Measurements from ENCODE around the gene TBX2.
A peak's percentile ranks its signal among the peaks of the same experiment; 100 is the strongest.
"Not testable (repeated sequence)": the region's sequence is repeated elsewhere in the genome, so short reads cannot be mapped to it uniquely, and the experiment has no call there.

TBX2 gene

DNA sequence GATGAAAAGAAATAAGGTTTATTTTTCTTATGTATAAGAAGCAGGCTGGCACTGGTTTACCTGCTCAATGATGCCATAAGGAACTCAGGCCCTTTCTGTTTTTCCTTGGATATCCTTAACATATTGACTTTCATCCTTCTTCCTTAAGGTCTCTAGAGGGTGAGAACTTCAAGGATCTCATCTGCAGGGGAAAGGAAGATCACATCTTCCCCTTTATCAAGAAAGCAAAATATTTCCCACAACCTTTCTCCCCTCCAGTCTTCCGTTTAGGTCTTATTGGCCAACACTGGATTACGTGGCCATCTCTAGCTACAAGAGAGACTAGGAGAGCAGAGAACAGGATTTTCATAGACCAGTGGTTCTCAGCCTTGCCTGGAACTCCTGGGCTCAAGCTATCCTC lies 48.4 kb downstream of the TBX2 start:
- peaks cover 0 to 17% (median 12%) of the 10 kb centered on the region in 4 donors for H3K4me1 ChIP-seq
- TF ChIP-seq, protein P1, sequence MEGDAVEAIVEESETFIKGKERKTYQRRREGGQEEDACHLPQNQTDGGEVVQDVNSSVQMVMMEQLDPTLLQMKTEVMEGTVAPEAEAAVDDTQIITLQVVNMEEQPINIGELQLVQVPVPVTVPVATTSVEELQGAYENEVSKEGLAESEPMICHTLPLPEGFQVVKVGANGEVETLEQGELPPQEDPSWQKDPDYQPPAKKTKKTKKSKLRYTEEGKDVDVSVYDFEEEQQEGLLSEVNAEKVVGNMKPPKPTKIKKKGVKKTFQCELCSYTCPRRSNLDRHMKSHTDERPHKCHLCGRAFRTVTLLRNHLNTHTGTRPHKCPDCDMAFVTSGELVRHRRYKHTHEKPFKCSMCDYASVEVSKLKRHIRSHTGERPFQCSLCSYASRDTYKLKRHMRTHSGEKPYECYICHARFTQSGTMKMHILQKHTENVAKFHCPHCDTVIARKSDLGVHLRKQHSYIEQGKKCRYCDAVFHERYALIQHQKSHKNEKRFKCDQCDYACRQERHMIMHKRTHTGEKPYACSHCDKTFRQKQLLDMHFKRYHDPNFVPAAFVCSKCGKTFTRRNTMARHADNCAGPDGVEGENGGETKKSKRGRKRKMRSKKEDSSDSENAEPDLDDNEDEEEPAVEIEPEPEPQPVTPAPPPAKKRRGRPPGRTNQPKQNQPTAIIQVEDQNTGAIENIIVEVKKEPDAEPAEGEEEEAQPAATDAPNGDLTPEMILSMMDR (IDR thresholded peaks at IDR 0.05), result no peak
- DNase-seq, result no peak
- no peak overlapping the region for H3K27ac ChIP-seq
- H3K9me3 ChIP-seq, result no peaks in the 10 kb centered on the region
- H3K27me3 ChIP-seq, result peaks cover 0 to 40% of the 10 kb centered on the region in 2 donors
- intact Hi-C loops (cut with DNase I; ENCODE audit: low total_unique reads), result no loop called here
- H3K36me3 ChIP-seq, result no peaks in the 10 kb centered on the region
- H3K4me3 ChIP-seq, result no peak overlapping the region

DNA sequence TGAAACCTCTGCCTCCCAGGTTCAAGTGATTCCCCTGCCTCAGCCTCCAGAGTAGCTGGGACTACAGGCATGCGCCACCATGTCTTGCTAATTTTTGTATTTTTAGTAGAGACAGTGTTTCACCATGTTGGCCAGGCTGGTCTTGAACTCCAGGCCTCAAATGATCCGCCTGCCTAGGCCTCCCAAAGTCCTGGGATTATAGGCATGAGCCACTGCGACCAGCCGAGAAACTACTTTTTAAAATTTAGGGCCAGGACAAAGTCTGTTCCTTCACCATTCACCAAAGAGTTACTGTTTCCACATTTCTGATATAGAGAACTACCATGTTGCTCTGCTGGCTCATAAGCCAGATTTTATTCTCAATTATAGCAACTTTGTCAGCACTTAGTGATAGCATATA lies 49.5 kb downstream of the TBX2 start:
- intact Hi-C loops (cut with DNase I; ENCODE audit: low total_unique reads); H3K36me3 ChIP-seq; DNase-seq; H3K4me3 ChIP-seq; H3K27ac ChIP-seq; H3K9me3 ChIP-seq: not testable (repeated sequence)
- H3K4me1 ChIP-seq, result peaks cover 0 to 15% (median 12%) of the 10 kb centered on the region in 4 donors
- peaks cover 0 to 36% of the 10 kb centered on the region in 2 donors for H3K27me3 ChIP-seq

DNA sequence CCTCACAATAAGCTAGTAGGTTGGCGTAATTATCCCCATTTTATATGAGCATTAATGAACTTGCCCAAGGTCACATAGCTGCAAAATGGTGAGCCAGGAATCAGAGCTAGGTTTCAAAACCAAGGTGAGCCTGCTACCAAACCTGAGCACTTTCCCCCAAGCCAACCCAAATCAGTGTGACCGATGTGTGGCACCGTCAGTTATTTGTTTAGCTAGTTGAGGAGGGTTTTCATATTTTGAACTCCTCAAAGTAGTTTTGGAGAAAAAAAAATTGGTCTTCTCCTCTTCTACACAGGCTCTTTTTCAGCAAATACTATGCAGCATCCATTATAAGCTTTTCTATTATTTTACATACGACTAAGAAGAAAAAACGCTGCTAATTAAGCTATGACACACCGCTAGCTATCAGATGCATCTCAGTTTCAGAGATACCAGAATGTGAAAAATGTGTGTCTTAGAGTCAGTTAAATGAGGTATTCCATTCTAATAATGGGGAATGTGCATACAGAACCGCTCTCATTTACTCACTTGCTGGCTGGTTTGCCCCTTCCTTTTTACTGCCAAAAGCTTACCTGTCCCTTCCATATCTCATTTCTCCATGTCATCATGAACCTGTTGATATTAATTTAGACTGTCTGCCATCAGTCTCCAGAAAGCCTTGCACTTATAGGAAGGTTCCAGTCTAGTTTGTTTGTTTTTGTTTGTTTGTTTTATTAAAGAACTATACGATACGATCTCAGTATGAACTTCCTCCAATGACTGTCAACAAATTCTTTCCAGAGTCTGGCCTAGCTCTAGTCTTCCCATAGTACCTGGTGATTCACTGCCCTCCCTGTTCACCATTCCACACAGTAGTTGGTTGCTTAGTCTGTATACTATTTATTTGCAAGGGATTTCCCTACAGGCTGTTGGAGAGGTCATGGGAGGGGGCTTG lies 50.3 kb downstream of the TBX2 start:
- DNase-seq, result no peak
- TF ChIP-seq, protein P1 (IDR thresholded peaks at IDR 0.05), result no peak
- intact Hi-C loops (cut with DNase I; ENCODE audit: low total_unique reads), result no loop called here
- H3K4me1 ChIP-seq, result peaks cover 0 to 22% (median 16%) of the 10 kb centered on the region in 4 donors
- H3K4me3 ChIP-seq, result no peak overlapping the region
- no peak overlapping the region for H3K27ac ChIP-seq
- peaks cover 0 to 42% of the 10 kb centered on the region in 2 donors for H3K27me3 ChIP-seq
- H3K36me3 ChIP-seq, result no peaks in the 10 kb centered on the region
- no peaks in the 10 kb centered on the region for H3K9me3 ChIP-seq

DNA sequence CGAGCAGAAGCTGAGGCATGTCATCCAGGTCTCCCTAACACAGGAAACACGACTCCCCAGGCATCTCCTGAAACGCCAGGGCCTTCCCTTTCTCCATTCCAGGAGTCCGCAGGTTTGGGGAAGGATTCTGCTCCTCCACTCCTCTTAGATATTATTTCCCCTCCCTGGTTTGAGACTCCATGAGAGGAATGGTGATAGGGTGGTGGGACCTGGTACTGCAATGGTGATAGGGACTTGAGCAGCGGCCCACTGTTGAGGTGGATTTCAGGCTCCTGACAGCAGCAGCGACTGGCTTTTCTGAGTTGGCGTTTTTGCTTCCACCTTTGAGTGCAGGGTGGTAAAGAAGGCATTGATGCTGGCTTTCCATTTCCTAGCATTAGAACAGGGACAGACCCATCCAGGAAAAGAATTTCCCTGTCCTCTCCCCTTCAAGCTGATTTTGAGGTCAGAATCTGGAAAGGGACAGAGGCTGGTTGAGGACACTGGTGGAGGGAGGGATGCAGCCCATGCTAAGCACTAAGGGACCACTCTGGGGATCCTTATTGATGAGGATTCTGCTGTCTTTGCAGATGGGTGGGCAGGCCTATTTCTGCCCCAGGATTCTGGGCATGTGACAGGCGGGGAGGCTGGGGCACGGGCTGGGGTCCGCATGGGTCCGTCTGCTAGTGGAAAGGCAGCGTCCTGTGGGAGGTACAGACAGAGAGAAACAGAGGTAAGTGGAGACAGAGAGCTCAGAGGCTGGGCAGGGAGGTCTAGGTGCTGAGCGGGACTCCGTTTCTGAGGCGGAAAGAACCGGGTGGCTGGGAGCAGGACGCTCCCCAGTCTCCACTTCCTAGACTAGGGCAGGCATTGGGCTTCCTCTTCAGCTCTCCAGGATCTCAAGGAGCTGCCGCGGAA lies 51.2 kb downstream of the TBX2 start:
- no peaks in the 10 kb centered on the region for H3K9me3 ChIP-seq
- H3K4me1 ChIP-seq, result peaks cover 0 to 22% (median 16%) of the 10 kb centered on the region in 4 donors
- intact Hi-C loops (cut with DNase I; ENCODE audit: low total_unique reads), result no loop called here
- H3K27ac ChIP-seq, result peak overlapping the region in 1 of 2 donors; percentile 57
- TF ChIP-seq, protein P1 (IDR thresholded peaks at IDR 0.05), result no peak
- peak overlapping the region in 1 of 2 donors; percentile 41 for H3K4me3 ChIP-seq
- no peak for DNase-seq
- H3K36me3 ChIP-seq, result no peaks in the 10 kb centered on the region
- H3K27me3 ChIP-seq, result peaks cover 0 to 52% of the 10 kb centered on the region in 2 donors

DNA sequence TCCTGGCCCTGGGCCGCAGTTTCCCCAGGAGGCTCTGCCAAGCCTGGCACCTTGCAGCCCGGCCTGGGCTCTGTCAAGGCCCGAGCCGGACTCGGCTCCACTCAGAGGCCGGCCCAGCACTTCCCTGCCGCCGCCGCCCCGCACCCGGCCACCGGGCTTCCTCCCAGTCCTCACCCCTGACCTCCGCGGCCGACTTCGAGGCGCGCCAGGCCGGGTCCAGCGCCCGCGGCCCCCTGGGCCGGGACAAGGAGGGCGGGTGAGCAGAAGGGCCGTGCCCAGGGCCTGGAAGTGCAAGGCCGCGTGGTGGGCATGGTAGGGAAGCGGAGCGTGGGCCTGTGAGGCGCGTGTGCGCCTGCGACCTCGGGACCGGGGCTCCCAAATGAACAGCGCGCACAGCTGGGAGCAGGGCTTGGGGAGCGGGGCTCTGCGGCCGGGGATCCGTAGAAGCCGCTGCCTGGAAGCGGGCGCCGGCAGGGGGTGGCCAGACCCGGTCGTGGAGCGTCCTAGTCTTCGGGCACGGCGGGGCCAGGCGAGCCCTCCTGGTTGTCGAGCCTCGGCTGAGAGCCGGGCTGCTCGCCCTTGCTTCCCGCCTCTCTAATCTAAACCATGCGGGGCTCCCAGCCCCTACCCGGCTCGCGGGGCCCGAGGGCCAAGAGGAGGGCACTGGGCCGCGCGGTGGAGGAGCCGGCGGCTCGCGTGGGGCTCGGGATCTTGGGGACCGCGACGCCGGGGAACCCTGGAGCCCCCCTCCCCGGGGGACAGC lies 52.1 kb downstream of the TBX2 start:
- no peaks in the 10 kb centered on the region for H3K9me3 ChIP-seq
- H3K27me3 ChIP-seq, result peaks cover 0 to 60% of the 10 kb centered on the region in 2 donors
- TF ChIP-seq, protein P1 (IDR thresholded peaks at IDR 0.05), result no peak
- H3K4me1 ChIP-seq, result peaks cover 0 to 22% (median 16%) of the 10 kb centered on the region in 4 donors
- no peaks in the 10 kb centered on the region for H3K36me3 ChIP-seq
- peak overlapping the region; percentile 38 to 41 for H3K4me3 ChIP-seq
- intact Hi-C loops (cut with DNase I; ENCODE audit: low total_unique reads), result no loop called here
- no peak for DNase-seq
- H3K27ac ChIP-seq, result peak overlapping the region in 1 of 2 donors; percentile 57
